ENCODE data around the gene DHODH.
A peak's percentile ranks its signal among the peaks of the same experiment; 100 is the strongest.
"Not testable (repeated sequence)": the region's sequence is repeated elsewhere in the genome, so short reads cannot be mapped to it uniquely, and the experiment has no call there.

The DHODH gene

DNA sequence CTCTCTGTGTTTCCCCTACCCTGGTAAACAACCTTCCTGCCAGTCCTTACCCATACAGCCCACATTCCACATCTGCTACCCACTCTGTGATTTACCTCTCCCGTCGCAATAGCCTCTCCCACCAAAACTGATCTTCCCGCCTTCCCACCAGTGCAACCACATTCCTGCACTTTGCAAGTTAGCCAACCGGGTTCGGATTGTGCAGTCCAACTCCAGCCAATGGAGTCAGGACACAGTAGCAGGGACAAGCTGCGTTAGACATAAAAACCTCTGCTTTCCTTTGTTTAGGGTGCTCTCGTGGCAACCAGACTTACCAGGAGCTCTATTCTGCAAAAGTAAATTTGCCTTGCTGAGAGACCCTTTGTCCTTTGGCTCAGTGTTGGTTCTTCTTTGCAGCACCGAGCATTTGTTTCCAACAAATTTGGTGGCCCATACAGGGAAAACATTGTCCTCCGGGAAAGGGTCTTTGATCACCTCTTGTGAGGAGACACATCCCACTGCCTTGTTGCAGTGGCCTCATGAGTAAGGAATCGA, 55.9 kb downstream of the DHODH start:
- TF ChIP-seq CTCF (IDR thresholded peaks at IDR 0.05; ENCODE audit: low read depth, low read length): no peak
- no peak for DNase-seq
- Histone ChIP-seq H3K9me3 (ENCODE audit: severe bottlenecking) (no peaks in the 10 kb centered on the region), H3K27me3 (ENCODE audit: insufficient read depth, low read depth, severe bottlenecking) (no peaks in the 10 kb centered on the region), H3K36me3 (no peaks in the 10 kb centered on the region), H3K27ac (no peak overlapping the region), H3K4me3 (ENCODE audit: low read depth, low read length) (no peak overlapping the region)

- H3K9me3 ChIP-seq (ENCODE audit: severe bottlenecking): no peaks in the 10 kb centered on the region
- peak; percentile 67 for TF ChIP-seq CTCF (IDR thresholded peaks at IDR 0.05; ENCODE audit: low read depth, low read length)
- no peaks in the 10 kb centered on the region for H3K36me3 ChIP-seq
- no peak overlapping the region for H3K27ac ChIP-seq
- H3K4me3 ChIP-seq (ENCODE audit: low read depth, low read length): no peak overlapping the region
- no peaks in the 10 kb centered on the region for H3K27me3 ChIP-seq (ENCODE audit: insufficient read depth, low read depth, severe bottlenecking)
- DNase-seq: no peak
Observed at GRCh38 chr16:72066747-72067146, 58.2 kb downstream of the DHODH start.

- no peaks in the 10 kb centered on the region for H3K9me3 ChIP-seq (ENCODE audit: severe bottlenecking)
Observed at GRCh38 chr16:72068930-72069329, 60.4 kb downstream of the DHODH start.

GRCh38 chr16:72072514-72073342, 64.2 kb downstream of the DHODH start:
- Histone ChIP-seq H3K9me3 (ENCODE audit: severe bottlenecking) (no peaks in the 10 kb centered on the region), H3K36me3 (no peaks in the 10 kb centered on the region), H3K4me3 (ENCODE audit: low read depth, low read length) (no peak overlapping the region), H3K27ac (no peak overlapping the region), H3K27me3 (ENCODE audit: insufficient read depth, low read depth, severe bottlenecking) (no peaks in the 10 kb centered on the region)
- TF ChIP-seq CTCF (IDR thresholded peaks at IDR 0.05; ENCODE audit: low read depth, low read length): no peak
- DNase-seq: no peak

More at GRCh38 chr16:72068930-72069329, 60.4 kb downstream of the DHODH start:
- Histone ChIP-seq H3K27ac (no peak overlapping the region), H3K36me3 (no peaks in the 10 kb centered on the region), H3K27me3 (ENCODE audit: insufficient read depth, low read depth, severe bottlenecking) (no peaks in the 10 kb centered on the region), H3K4me3 (ENCODE audit: low read depth, low read length) (no peak overlapping the region)
- DNase-seq: no peak
- no peak for TF ChIP-seq CTCF (IDR thresholded peaks at IDR 0.05; ENCODE audit: low read depth, low read length)

GRCh38 chr16:72073560-72074230, 65.2 kb downstream of the DHODH start:
- no peak for DNase-seq
- H3K36me3 ChIP-seq: no peaks in the 10 kb centered on the region
- no peak overlapping the region for H3K27ac ChIP-seq
- no peak overlapping the region for H3K4me3 ChIP-seq (ENCODE audit: low read depth, low read length)
- H3K27me3 ChIP-seq (ENCODE audit: insufficient read depth, low read depth, severe bottlenecking): no peaks in the 10 kb centered on the region
- no peaks in the 10 kb centered on the region for H3K9me3 ChIP-seq (ENCODE audit: severe bottlenecking)
- TF ChIP-seq CTCF (IDR thresholded peaks at IDR 0.05; ENCODE audit: low read depth, low read length): no peak

DNA sequence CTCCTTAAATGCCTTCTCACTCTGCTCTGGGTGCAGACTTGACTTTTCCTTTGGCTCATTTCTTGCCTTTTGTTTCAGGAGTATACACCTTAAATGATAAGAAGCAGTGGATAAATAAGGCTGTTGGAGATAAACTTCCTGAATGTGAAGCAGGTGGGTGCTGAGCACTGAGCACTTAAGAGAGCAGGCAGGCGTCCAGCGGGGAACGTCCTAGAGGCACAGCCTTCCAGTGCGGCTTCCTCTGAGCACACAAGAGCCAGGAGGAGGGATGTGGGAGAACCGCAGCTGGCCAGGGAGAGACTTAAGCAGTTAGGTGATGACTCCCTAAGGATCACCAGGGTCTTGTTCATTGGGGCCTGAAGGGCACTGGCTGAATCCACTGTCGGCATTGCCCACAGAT, 66.5 kb downstream of the DHODH start:
- H3K4me3 ChIP-seq (ENCODE audit: low read depth, low read length); H3K27me3 ChIP-seq (ENCODE audit: insufficient read depth, low read depth, severe bottlenecking); H3K36me3 ChIP-seq: not testable (repeated sequence)

More for the DNA sequence above, 66.5 kb downstream of the DHODH start:
- H3K27ac ChIP-seq; DNase-seq; H3K9me3 ChIP-seq (ENCODE audit: severe bottlenecking): not testable (repeated sequence)

Data from WERI-Rb-1 (cell line).